ENCODE measurements around the gene CRACR2A.

The CRACR2A gene

GRCh38 chr12:3632256-3632655, 120.7 kb downstream of the CRACR2A start:
- TF ChIP-seq CTCF (IDR thresholded peaks at IDR 0.05; ENCODE audit: low read depth, low read length): no peak
- no peak for DNase-seq (ENCODE audit: extremely low read depth, low read depth)

GRCh38 chr12:3631759-3632158, 121.2 kb downstream of the CRACR2A start:
- no peak for TF ChIP-seq CTCF (IDR thresholded peaks at IDR 0.05; ENCODE audit: low read depth, low read length)
- no peak for DNase-seq (ENCODE audit: extremely low read depth, low read depth)

GRCh38 chr12:3631272-3631637, 121.7 kb downstream of the CRACR2A start:
- no peak for DNase-seq (ENCODE audit: extremely low read depth, low read depth)
- no peak for TF ChIP-seq CTCF (IDR thresholded peaks at IDR 0.05; ENCODE audit: low read depth, low read length)

GRCh38 chr12:3630621-3631271, 122.2 kb downstream of the CRACR2A start:
- no peak for DNase-seq (ENCODE audit: extremely low read depth, low read depth)
- TF ChIP-seq CTCF (IDR thresholded peaks at IDR 0.05; ENCODE audit: low read depth, low read length): no peak

GRCh38 chr12:3630111-3630510, 122.8 kb downstream of the CRACR2A start:
- DNase-seq (ENCODE audit: extremely low read depth, low read depth): no peak
- TF ChIP-seq CTCF (IDR thresholded peaks at IDR 0.05; ENCODE audit: low read depth, low read length): no peak

GRCh38 chr12:3629057-3629830, 123.7 kb downstream of the CRACR2A start:
- no peak for TF ChIP-seq CTCF (IDR thresholded peaks at IDR 0.05; ENCODE audit: low read depth, low read length)
- DNase-seq (ENCODE audit: extremely low read depth, low read depth): no peak

GRCh38 chr12:3628629-3629028, 124.3 kb downstream of the CRACR2A start:
- TF ChIP-seq CTCF (IDR thresholded peaks at IDR 0.05; ENCODE audit: low read depth, low read length): no peak; the same call in 1 of the 2 replicates
- DNase-seq (ENCODE audit: extremely low read depth, low read depth): no peak
